Neutrophil (primary cell): Measurements from ENCODE around the gene HMOX1.

ENCODE experiments used
- H3K27ac ChIP-seq: fragments of 200-600 bp; sonication (generic); 2 replicates; pipeline ENCODE4 v1.5.1; 2016; ENCODE audit warnings: mild to moderate bottlenecking, moderate library complexity
- H3K27me3 ChIP-seq: fragments of 200-600 bp; sonication (generic); 2 replicates; pipeline ENCODE4 v1.6.0; 2016; ENCODE audit warnings: mild to moderate bottlenecking
- H3K36me3 ChIP-seq: fragments of 200-600 bp; sonication (generic); 2 replicates; pipeline ENCODE4 v1.5.1; 2017
- H3K4me1 ChIP-seq, 2 experiments: fragments of 200-600 bp in 1 of 2; sonication (generic) in 1 of 2; 1 replicate in 1 of 2; 2 replicates in 1 of 2; pipeline versions ENCODE4 v1.5.1 to v1.6.1; 2013 to 2016; ENCODE audit warnings: low read depth in 1 of 2, low read length in 1 of 2, mild to moderate bottlenecking in 1 of 2, moderate library complexity in 1 of 2; ENCODE audit not compliant: control insufficient read depth in 1 of 2, insufficient read depth in 1 of 2
- H3K4me3 ChIP-seq, 2 experiments: fragments of 200-600 bp in 1 of 2; sonication (generic) in 1 of 2; 1 replicate in 1 of 2; 2 replicates in 1 of 2; pipeline ENCODE4 v1.5.1; 2013 to 2016; ENCODE audit warnings: low read depth in 1 of 2, low read length in 1 of 2, mild to moderate bottlenecking in 1 of 2, moderate library complexity in 1 of 2
- H3K9me3 ChIP-seq: fragments of 200-600 bp; sonication (generic); 2 replicates; pipeline ENCODE4 v1.5.1; 2016
- TF ChIP-seq, protein P1 (sequence below): fragments of 200-600 bp; sonication (generic); IDR thresholded peaks from 2 replicates; pipeline ENCODE4 v1.5.1; 2016; ENCODE audit warnings: antibody characterized with exemption

Gene HMOX1

DNA sequence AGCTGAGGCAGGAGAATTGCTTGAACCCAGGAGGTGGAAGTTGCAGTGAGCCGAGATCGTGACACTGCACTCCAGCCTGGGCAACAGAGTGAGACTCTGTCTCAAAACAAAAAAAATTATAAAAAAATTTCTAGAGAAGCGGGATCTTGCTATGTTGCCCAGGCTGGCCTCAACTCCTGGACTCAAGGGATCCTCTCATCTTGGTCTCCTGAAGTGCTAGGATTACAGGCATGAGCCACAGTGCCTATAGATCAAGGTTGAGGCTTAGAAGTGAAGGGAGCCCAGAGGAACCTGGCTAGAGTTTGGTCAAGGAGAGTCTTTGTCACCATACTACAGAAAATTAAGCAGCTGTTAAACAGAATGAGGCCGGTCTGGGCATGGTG, 17.7 kb downstream of the HMOX1 start:
- Histone ChIP-seq H3K4me3 (no peak overlapping the region), H3K4me1 (peaks cover 13 to 30% of the 10 kb centered on the region in 2 experiments), H3K27me3 (no peaks in the 10 kb centered on the region), H3K27ac (no peak overlapping the region), H3K9me3 (no peaks in the 10 kb centered on the region), H3K36me3 (peaks cover 6% of the 10 kb centered on the region)
- TF ChIP-seq, protein P1, sequence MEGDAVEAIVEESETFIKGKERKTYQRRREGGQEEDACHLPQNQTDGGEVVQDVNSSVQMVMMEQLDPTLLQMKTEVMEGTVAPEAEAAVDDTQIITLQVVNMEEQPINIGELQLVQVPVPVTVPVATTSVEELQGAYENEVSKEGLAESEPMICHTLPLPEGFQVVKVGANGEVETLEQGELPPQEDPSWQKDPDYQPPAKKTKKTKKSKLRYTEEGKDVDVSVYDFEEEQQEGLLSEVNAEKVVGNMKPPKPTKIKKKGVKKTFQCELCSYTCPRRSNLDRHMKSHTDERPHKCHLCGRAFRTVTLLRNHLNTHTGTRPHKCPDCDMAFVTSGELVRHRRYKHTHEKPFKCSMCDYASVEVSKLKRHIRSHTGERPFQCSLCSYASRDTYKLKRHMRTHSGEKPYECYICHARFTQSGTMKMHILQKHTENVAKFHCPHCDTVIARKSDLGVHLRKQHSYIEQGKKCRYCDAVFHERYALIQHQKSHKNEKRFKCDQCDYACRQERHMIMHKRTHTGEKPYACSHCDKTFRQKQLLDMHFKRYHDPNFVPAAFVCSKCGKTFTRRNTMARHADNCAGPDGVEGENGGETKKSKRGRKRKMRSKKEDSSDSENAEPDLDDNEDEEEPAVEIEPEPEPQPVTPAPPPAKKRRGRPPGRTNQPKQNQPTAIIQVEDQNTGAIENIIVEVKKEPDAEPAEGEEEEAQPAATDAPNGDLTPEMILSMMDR: no peak

DNA sequence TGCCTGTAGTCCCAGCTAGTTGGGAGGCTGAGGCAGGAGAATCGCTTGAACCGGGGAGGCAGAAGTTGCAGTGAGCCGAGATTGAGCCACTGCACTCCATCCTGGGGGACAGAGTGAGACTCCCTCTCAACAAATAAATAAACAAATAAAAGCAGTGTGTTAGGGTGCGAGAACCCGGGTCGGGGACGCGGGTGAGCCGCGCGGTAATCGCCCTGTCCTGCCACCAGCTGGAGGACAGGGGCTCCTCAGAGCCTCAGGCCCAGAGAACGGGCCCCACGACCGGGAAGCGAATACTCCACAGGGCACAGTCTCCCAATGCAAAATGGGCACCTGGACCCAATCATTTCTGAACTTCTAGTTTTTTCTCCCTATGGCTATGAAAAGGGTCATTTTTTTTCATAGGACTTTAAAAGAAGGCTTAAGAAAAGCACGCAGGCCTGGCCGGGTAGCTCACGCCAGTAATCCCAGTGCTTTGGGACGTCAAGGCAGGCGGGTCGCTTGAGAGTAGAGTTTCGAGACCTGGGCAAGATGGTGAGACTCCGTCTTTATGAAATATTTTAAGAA, 18.3 kb downstream of the HMOX1 start:
- Histone ChIP-seq H3K9me3 (no peaks in the 10 kb centered on the region), H3K4me1 (peaks cover 13 to 30% of the 10 kb centered on the region in 2 experiments), H3K27me3 (no peaks in the 10 kb centered on the region), H3K4me3 (peak overlapping the region; percentile 93 to 96), H3K27ac (peak overlapping the region; percentile 55), H3K36me3 (peaks cover 6% of the 10 kb centered on the region)
- TF ChIP-seq, protein P1: no peak

DNA sequence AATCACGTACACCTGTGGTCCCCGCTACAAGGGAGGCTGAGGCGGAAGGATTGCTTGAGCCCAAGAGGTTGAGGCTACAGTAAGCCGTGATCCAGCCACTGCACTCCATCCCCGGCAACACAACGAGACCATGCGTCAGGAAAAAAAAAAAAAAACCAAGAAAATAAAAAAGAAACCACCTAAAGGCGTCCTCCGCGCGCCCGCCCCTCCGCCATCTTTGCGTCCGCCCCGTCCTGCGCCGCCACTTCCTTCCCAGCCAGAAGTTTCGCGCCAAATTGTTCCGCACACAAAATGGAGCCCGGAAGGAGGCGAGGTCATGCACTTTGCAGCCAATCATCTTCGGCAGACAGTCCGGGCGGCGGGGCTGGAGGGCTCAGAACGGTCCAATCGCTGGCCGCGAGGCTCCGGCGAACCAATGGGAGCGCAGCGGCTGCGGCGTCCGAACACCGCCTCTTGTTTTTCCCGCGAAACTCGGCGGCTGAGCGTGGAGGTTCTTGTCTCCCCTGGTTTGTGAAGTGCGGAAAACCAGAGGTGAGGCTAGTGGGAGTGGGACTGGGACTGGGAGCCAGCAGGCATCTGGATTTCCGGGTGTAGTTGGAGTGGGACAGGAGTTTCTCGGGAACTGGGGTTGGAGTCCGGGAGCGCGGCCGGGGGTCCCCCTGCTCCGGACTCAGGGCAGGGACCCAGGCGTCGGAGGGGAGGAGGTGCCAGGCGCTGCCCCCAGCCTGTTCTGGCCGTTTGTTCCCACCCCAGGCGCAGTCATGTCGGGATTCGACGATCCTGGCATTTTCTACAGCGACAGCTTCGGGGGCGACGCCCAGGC, 19.0 kb downstream of the HMOX1 start, which contains the start of gene MCM5:
MCM5 (plus strand) TSS at position 463 of the 823 bp plus-strand sequence; CDS start at position 762, 299 bp downstream.
- H3K27me3 ChIP-seq: no peaks in the 10 kb centered on the region
- peak within 1 kb of the TSS; percentile 93 to 96 for H3K4me3 ChIP-seq
- TF ChIP-seq, protein P1: peak; percentile 36
- H3K27ac ChIP-seq: peak within 1 kb of the TSS; percentile 55
- peaks cover 13 to 30% of the 10 kb centered on the region in 2 experiments for H3K4me1 ChIP-seq
- H3K36me3 ChIP-seq: peaks cover 6% of the 10 kb centered on the region
- H3K9me3 ChIP-seq: no peaks in the 10 kb centered on the region

DNA sequence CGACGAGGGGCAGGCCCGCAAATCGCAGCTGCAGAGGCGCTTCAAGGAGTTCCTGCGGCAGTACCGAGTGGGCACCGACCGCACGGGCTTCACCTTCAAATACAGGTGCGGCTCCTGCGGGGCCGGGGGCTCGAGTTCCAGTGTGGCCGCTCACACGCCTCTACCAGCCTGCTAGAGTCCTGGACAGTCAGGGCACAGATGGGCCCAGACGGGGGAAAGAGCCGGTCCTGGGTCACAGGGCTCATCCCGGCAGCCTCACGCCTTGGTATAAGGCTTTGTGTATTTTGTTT, 19.6 kb downstream of the HMOX1 start:
- TF ChIP-seq, protein P1: no peak
- Histone ChIP-seq H3K9me3 (no peaks in the 10 kb centered on the region), H3K4me3 (peak overlapping the region; percentile 93 to 96), H3K4me1 (peaks cover 13 to 30% of the 10 kb centered on the region in 2 experiments), H3K36me3 (peaks cover 6% of the 10 kb centered on the region), H3K27ac (peak overlapping the region; percentile 55), H3K27me3 (no peaks in the 10 kb centered on the region)

DNA sequence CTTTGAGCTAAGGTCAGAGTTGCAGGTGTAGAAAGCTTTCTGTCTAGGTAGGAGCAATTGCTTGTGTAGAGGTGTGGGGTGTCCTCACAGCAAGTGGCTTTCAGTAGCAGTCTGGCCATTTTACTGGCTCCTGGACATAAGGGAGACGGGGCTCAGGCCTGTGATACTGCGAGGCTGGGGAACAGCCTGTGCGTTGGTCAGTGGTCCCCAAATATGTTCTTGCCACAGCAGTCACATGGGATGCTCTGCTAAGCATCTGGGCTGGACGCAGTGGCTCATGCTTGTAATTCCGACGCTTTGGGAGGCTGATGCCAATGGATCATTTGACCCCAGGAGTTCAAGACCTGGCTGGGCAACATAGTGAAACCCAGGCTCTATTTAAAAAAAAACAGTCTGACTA, 21.0 kb downstream of the HMOX1 start:
- TF ChIP-seq, protein P1: no peak
- Histone ChIP-seq H3K27me3 (no peaks in the 10 kb centered on the region), H3K4me3 (no peak overlapping the region), H3K4me1 (peaks cover 13 to 29% of the 10 kb centered on the region in 2 experiments), H3K36me3 (peaks cover 15% of the 10 kb centered on the region), H3K27ac (no peak overlapping the region), H3K9me3 (no peaks in the 10 kb centered on the region)
